Measurements from ENCODE around the gene AURKAIP1. TPM values are rescaled to one million over a fixed set of nuclear protein-coding genes. Genes with fewer than 3 reads are reported as not detected.
"Not testable (repeated sequence)": the region's sequence is repeated elsewhere in the genome, so short reads cannot be mapped to it uniquely, and the experiment has no call there.

Gene AURKAIP1
- total RNA-seq, 1 donor from 2014 or later = 51.7 TPM

- Histone ChIP-seq H3K27me3 (ENCODE audit: control insufficient read depth in 3 of 3, insufficient read depth in 3 of 3, low read length in 3 of 3) (peaks cover 0 to 10% (median 0%) of the 10 kb centered on the region in 3 donors), H3K36me3 (ENCODE audit: control insufficient read depth in 3 of 3, insufficient read depth in 3 of 3, low read length in 3 of 3) (no peaks in the 10 kb centered on the region), H3K4me1 (ENCODE audit: control insufficient read depth in 3 of 3, insufficient read depth in 3 of 3, low read length in 3 of 3) (peaks cover 0 to 5% (median 2%) of the 10 kb centered on the region in 3 donors), H3K9ac (ENCODE audit: low read depth in 1 of 3, low read length in 3 of 3) (peak overlapping the region in 2 of 3 donors; percentile 68 to 74), H3K4me3 (ENCODE audit: low read length in 3 of 3) (peak overlapping the region; percentile 23 to 52 (median 51)), H3K9me3 (ENCODE audit: control insufficient read depth in 3 of 3, low read length in 3 of 3) (no peaks in the 10 kb centered on the region), H3K27ac (ENCODE audit: low read depth, low read length) (no peak overlapping the region)
Measured at GRCh38 chr1:1419363-1419812, 44.4 kb upstream of the AURKAIP1 start.

GRCh38 chr1:1418464-1419362 lies 43.7 kb upstream of the AURKAIP1 start:
- H3K27ac ChIP-seq (ENCODE audit: low read depth, low read length) = no peak overlapping the region
- no peaks in the 10 kb centered on the region for H3K36me3 ChIP-seq (ENCODE audit: control insufficient read depth in 3 of 3, insufficient read depth in 3 of 3, low read length in 3 of 3)
- H3K9me3 ChIP-seq (ENCODE audit: control insufficient read depth in 3 of 3, low read length in 3 of 3) = no peaks in the 10 kb centered on the region
- peaks cover 0 to 10% (median 0%) of the 10 kb centered on the region in 3 donors for H3K27me3 ChIP-seq (ENCODE audit: control insufficient read depth in 3 of 3, insufficient read depth in 3 of 3, low read length in 3 of 3)
- H3K9ac ChIP-seq (ENCODE audit: low read depth in 1 of 3, low read length in 3 of 3) = peak overlapping the region in 1 of 3 donors; percentile 74
- peaks cover 0 to 5% (median 2%) of the 10 kb centered on the region in 3 donors for H3K4me1 ChIP-seq (ENCODE audit: control insufficient read depth in 3 of 3, insufficient read depth in 3 of 3, low read length in 3 of 3)
- H3K4me3 ChIP-seq (ENCODE audit: low read length in 3 of 3) = no peak overlapping the region

GRCh38 chr1:1417825-1418463 lies 42.9 kb upstream of the AURKAIP1 start:
- not testable (repeated sequence) for H3K27ac ChIP-seq (ENCODE audit: low read depth, low read length); H3K4me1 ChIP-seq (ENCODE audit: control insufficient read depth in 3 of 3, insufficient read depth in 3 of 3, low read length in 3 of 3); H3K4me3 ChIP-seq (ENCODE audit: low read length in 3 of 3); H3K9me3 ChIP-seq (ENCODE audit: control insufficient read depth in 3 of 3, low read length in 3 of 3); H3K9ac ChIP-seq (ENCODE audit: low read depth in 1 of 3, low read length in 3 of 3); H3K36me3 ChIP-seq (ENCODE audit: control insufficient read depth in 3 of 3, insufficient read depth in 3 of 3, low read length in 3 of 3)
- peaks cover 0 to 10% (median 0%) of the 10 kb centered on the region in 3 donors for H3K27me3 ChIP-seq (ENCODE audit: control insufficient read depth in 3 of 3, insufficient read depth in 3 of 3, low read length in 3 of 3)

- not testable (repeated sequence) for H3K36me3 ChIP-seq (ENCODE audit: control insufficient read depth in 3 of 3, insufficient read depth in 3 of 3, low read length in 3 of 3); H3K4me3 ChIP-seq (ENCODE audit: low read length in 3 of 3); H3K27ac ChIP-seq (ENCODE audit: low read depth, low read length); H3K9ac ChIP-seq (ENCODE audit: low read depth in 1 of 3, low read length in 3 of 3); H3K4me1 ChIP-seq (ENCODE audit: control insufficient read depth in 3 of 3, insufficient read depth in 3 of 3, low read length in 3 of 3); H3K9me3 ChIP-seq (ENCODE audit: control insufficient read depth in 3 of 3, low read length in 3 of 3)
- peaks cover 0 to 10% (median 0%) of the 10 kb centered on the region in 3 donors for H3K27me3 ChIP-seq (ENCODE audit: control insufficient read depth in 3 of 3, insufficient read depth in 3 of 3, low read length in 3 of 3)
Measured at GRCh38 chr1:1417396-1417795, 42.4 kb upstream of the AURKAIP1 start.

- Histone ChIP-seq H3K4me3 (ENCODE audit: low read length in 3 of 3) (no peak overlapping the region), H3K9me3 (ENCODE audit: control insufficient read depth in 3 of 3, low read length in 3 of 3) (no peaks in the 10 kb centered on the region), H3K27me3 (ENCODE audit: control insufficient read depth in 3 of 3, insufficient read depth in 3 of 3, low read length in 3 of 3) (peaks cover 0 to 2% (median 0%) of the 10 kb centered on the region in 3 donors), H3K27ac (ENCODE audit: low read depth, low read length) (no peak overlapping the region), H3K36me3 (ENCODE audit: control insufficient read depth in 3 of 3, insufficient read depth in 3 of 3, low read length in 3 of 3) (no peaks in the 10 kb centered on the region), H3K4me1 (ENCODE audit: control insufficient read depth in 3 of 3, insufficient read depth in 3 of 3, low read length in 3 of 3) (peaks cover 0 to 2% (median 2%) of the 10 kb centered on the region in 3 donors), H3K9ac (ENCODE audit: low read depth in 1 of 3, low read length in 3 of 3) (no peak overlapping the region)
Measured at GRCh38 chr1:1415751-1416150, 40.7 kb upstream of the AURKAIP1 start.

GRCh38 chr1:1412311-1412902 lies 37.4 kb upstream of the AURKAIP1 start:
- H3K36me3 ChIP-seq (ENCODE audit: control insufficient read depth in 3 of 3, insufficient read depth in 3 of 3, low read length in 3 of 3); H3K27ac ChIP-seq (ENCODE audit: low read depth, low read length); H3K27me3 ChIP-seq (ENCODE audit: control insufficient read depth in 3 of 3, insufficient read depth in 3 of 3, low read length in 3 of 3); H3K4me3 ChIP-seq (ENCODE audit: low read length in 3 of 3); H3K9me3 ChIP-seq (ENCODE audit: control insufficient read depth in 3 of 3, low read length in 3 of 3); H3K9ac ChIP-seq (ENCODE audit: low read depth in 1 of 3, low read length in 3 of 3): not testable (repeated sequence)
- H3K4me1 ChIP-seq (ENCODE audit: control insufficient read depth in 3 of 3, insufficient read depth in 3 of 3, low read length in 3 of 3) = peaks cover 3 to 16% (median 9%) of the 10 kb centered on the region in 3 donors

- Histone ChIP-seq H3K36me3 (ENCODE audit: control insufficient read depth in 3 of 3, insufficient read depth in 3 of 3, low read length in 3 of 3) (peaks cover 0 to 3% (median 0%) of the 10 kb centered on the region in 3 donors), H3K27ac (ENCODE audit: low read depth, low read length) (no peak overlapping the region), H3K9ac (ENCODE audit: low read depth in 1 of 3, low read length in 3 of 3) (no peak overlapping the region), H3K9me3 (ENCODE audit: control insufficient read depth in 3 of 3, low read length in 3 of 3) (no peaks in the 10 kb centered on the region), H3K27me3 (ENCODE audit: control insufficient read depth in 3 of 3, insufficient read depth in 3 of 3, low read length in 3 of 3) (no peaks in the 10 kb centered on the region), H3K4me1 (ENCODE audit: control insufficient read depth in 3 of 3, insufficient read depth in 3 of 3, low read length in 3 of 3) (peaks cover 3 to 17% (median 9%) of the 10 kb centered on the region in 3 donors), H3K4me3 (ENCODE audit: low read length in 3 of 3) (no peak overlapping the region)
Measured at GRCh38 chr1:1411626-1412025, 36.6 kb upstream of the AURKAIP1 start.

- H3K9me3 ChIP-seq (ENCODE audit: control insufficient read depth in 3 of 3, low read length in 3 of 3); H3K27me3 ChIP-seq (ENCODE audit: control insufficient read depth in 3 of 3, insufficient read depth in 3 of 3, low read length in 3 of 3): not testable (repeated sequence)
Measured at GRCh38 chr1:1410238-1410637, 35.2 kb upstream of the AURKAIP1 start.

GRCh38 chr1:1407636-1408318 lies 32.8 kb upstream of the AURKAIP1 start:
- peaks cover 18 to 23% (median 19%) of the 10 kb centered on the region in 3 donors for H3K36me3 ChIP-seq (ENCODE audit: control insufficient read depth in 3 of 3, insufficient read depth in 3 of 3, low read length in 3 of 3)
- peaks cover 18 to 38% (median 25%) of the 10 kb centered on the region in 3 donors for H3K4me1 ChIP-seq (ENCODE audit: control insufficient read depth in 3 of 3, insufficient read depth in 3 of 3, low read length in 3 of 3)

More at GRCh38 chr1:1410238-1410637, 35.2 kb upstream of the AURKAIP1 start:
- peaks cover 16 to 31% (median 23%) of the 10 kb centered on the region in 3 donors for H3K4me1 ChIP-seq (ENCODE audit: control insufficient read depth in 3 of 3, insufficient read depth in 3 of 3, low read length in 3 of 3)
- not testable (repeated sequence) for H3K36me3 ChIP-seq (ENCODE audit: control insufficient read depth in 3 of 3, insufficient read depth in 3 of 3, low read length in 3 of 3); H3K4me3 ChIP-seq (ENCODE audit: low read length in 3 of 3); H3K27ac ChIP-seq (ENCODE audit: low read depth, low read length); H3K9ac ChIP-seq (ENCODE audit: low read depth in 1 of 3, low read length in 3 of 3)

More at GRCh38 chr1:1407636-1408318, 32.8 kb upstream of the AURKAIP1 start:
- H3K4me3 ChIP-seq (ENCODE audit: low read length in 3 of 3) = peak overlapping the region; percentile 86 to 95 (median 94)
- peak overlapping the region; percentile 87 to 96 (median 91) for H3K9ac ChIP-seq (ENCODE audit: low read depth in 1 of 3, low read length in 3 of 3)
- peak overlapping the region; percentile 86 for H3K27ac ChIP-seq (ENCODE audit: low read depth, low read length)
- H3K9me3 ChIP-seq (ENCODE audit: control insufficient read depth in 3 of 3, low read length in 3 of 3) = no peaks in the 10 kb centered on the region
- H3K27me3 ChIP-seq (ENCODE audit: control insufficient read depth in 3 of 3, insufficient read depth in 3 of 3, low read length in 3 of 3) = no peaks in the 10 kb centered on the region
